SU-DHL-6 (cell line): ENCODE data around the gene SAMD1.

ENCODE experiments used
- H2AFZ ChIP-seq: fragments of 200-600 bp; sonication (generic); 2 replicates; pipeline ENCODE4 v1.6.1; 2014; ENCODE audit warnings: low read depth, mild to moderate bottlenecking, moderate library complexity, mixed read lengths, antibody characterized with exemption, low read length; ENCODE audit not compliant: severe bottlenecking
- H3F3A ChIP-seq: fragments of 200-600 bp; shearing (Covaris generic); 2 replicates; pipeline ENCODE4 v1.6.0; 2016; ENCODE audit warnings: antibody characterized with exemption, mild to moderate bottlenecking; ENCODE audit not compliant: insufficient read depth
- H3K27ac ChIP-seq: fragments of 200-600 bp; sonication (generic); 2 replicates; pipeline ENCODE4 v1.5.1; 2016; ENCODE audit warnings: low read depth, mild to moderate bottlenecking, low read length, moderate library complexity, mixed read lengths
- H3K27me3 ChIP-seq: fragments of 200-600 bp; sonication (generic), shearing (Covaris generic); 2 replicates; pipeline ENCODE4 v1.6.0; 2014; ENCODE audit warnings: mild to moderate bottlenecking, low read length
- H3K36me3 ChIP-seq: fragments of 200-600 bp; sonication (generic); 2 replicates; pipeline ENCODE4 v1.6.1; 2014; ENCODE audit warnings: mild to moderate bottlenecking, low read length, mixed read lengths
- H3K4me2 ChIP-seq: fragments of 300-600, 200-600 bp; shearing (Covaris generic), sonication (generic); 2 replicates; pipeline ENCODE4 v1.6.0; 2014; ENCODE audit warnings: low read length, low read depth, mild to moderate bottlenecking; ENCODE audit not compliant: poor library complexity, severe bottlenecking
- H3K4me3 ChIP-seq: fragments of 200-600 bp; sonication (generic); 2 replicates; pipeline ENCODE4 v1.5.1; 2014; ENCODE audit warnings: antibody characterized with exemption, low read length, mild to moderate bottlenecking, mixed read lengths; ENCODE audit not compliant: insufficient read depth, poor library complexity, severe bottlenecking
- H3K79me2 ChIP-seq: fragments of 200-600 bp; sonication (generic); 2 replicates; pipeline ENCODE4 v1.6.1; 2014; ENCODE audit warnings: mild to moderate bottlenecking, low read length, moderate library complexity; ENCODE audit not compliant: insufficient read depth
- H3K9ac ChIP-seq: fragments of 200-600 bp; sonication (generic); 2 replicates; pipeline ENCODE4 v1.7.0; 2014; ENCODE audit warnings: mild to moderate bottlenecking, low read length
- H3K9me2 ChIP-seq: fragments of 200-600 bp; sonication (generic); replicated peaks from 2 replicates; pipeline ENCODE4 v1.6.1; 2014; ENCODE audit warnings: low read length; ENCODE audit not compliant: insufficient read depth
- H3K9me3 ChIP-seq: fragments of 200-600 bp; sonication (generic); 2 replicates; pipeline ENCODE4 v1.6.1; 2014; ENCODE audit warnings: low read length, mixed read lengths; ENCODE audit not compliant: insufficient read depth
- H4K20me1 ChIP-seq: fragments of 200-600 bp; sonication (generic); 2 replicates; pipeline ENCODE4 v1.6.1; 2014; ENCODE audit warnings: low read depth, mild to moderate bottlenecking, antibody characterized with exemption, low read length, moderate library complexity, mixed read lengths
- EZH2phosphoT487 ChIP-seq: fragments of 200-600 bp; sonication (generic), shearing (Covaris generic); conservative IDR thresholded peaks from 2 replicates; pipeline ENCODE4 v1.6.1; 2018; ENCODE audit warnings: mild to moderate bottlenecking, antibody characterized with exemption, low read length, moderate library complexity, mixed read lengths
- TF ChIP-seq, protein P1 (sequence below): fragments of 200-600 bp; sonication (generic); IDR thresholded peaks from one replicate; pipeline ENCODE4 v1.5.1; 2017; ENCODE audit warnings: antibody characterized with exemption, mild to moderate bottlenecking, low read length, moderate library complexity; ENCODE audit not compliant: insufficient read depth, poor library complexity, severe bottlenecking

Gene SAMD1

DNA sequence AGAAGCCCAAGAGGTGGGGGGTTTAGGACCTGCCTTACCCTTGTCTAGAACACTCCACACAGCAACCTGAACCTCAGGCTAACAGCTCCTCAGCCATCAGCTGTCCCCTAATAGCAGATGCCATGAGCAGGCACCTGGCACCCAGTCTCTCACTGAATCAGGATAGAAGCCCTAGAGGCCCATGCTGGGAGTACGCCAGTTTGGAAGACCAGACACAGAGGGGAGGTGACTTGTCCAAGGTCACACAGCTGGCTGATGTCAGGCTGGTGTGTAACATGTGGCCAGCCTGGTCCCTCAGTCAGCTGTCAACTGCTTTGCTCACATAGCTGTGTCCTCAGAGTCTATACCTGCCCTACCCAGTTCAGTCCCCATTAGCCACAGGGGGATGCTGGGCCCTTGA is 12.8 kb upstream of the SAMD1 start:
- no peak overlapping the region for H3K9ac ChIP-seq
- H3K9me2 ChIP-seq, result no peaks in the 10 kb centered on the region
- H3K4me3 ChIP-seq, result no peak overlapping the region
- no peak overlapping the region for H2AFZ ChIP-seq
- no peaks in the 10 kb centered on the region for H4K20me1 ChIP-seq
- TF ChIP-seq, protein P1, sequence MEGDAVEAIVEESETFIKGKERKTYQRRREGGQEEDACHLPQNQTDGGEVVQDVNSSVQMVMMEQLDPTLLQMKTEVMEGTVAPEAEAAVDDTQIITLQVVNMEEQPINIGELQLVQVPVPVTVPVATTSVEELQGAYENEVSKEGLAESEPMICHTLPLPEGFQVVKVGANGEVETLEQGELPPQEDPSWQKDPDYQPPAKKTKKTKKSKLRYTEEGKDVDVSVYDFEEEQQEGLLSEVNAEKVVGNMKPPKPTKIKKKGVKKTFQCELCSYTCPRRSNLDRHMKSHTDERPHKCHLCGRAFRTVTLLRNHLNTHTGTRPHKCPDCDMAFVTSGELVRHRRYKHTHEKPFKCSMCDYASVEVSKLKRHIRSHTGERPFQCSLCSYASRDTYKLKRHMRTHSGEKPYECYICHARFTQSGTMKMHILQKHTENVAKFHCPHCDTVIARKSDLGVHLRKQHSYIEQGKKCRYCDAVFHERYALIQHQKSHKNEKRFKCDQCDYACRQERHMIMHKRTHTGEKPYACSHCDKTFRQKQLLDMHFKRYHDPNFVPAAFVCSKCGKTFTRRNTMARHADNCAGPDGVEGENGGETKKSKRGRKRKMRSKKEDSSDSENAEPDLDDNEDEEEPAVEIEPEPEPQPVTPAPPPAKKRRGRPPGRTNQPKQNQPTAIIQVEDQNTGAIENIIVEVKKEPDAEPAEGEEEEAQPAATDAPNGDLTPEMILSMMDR, result no peak
- TF ChIP-seq EZH2phosphoT487, result no peak
- H3K36me3 ChIP-seq, result peaks cover 2% of the 10 kb centered on the region; the same call in 1 of the 2 replicates
- no peak overlapping the region for H3K4me2 ChIP-seq
- H3F3A ChIP-seq, result peaks cover 3% of the 10 kb centered on the region; the same call in 1 of the 2 replicates
- no peaks in the 10 kb centered on the region for H3K79me2 ChIP-seq
- no peaks in the 10 kb centered on the region for H3K27me3 ChIP-seq
- H3K9me3 ChIP-seq, result no peaks in the 10 kb centered on the region
- no peak overlapping the region for H3K27ac ChIP-seq

DNA sequence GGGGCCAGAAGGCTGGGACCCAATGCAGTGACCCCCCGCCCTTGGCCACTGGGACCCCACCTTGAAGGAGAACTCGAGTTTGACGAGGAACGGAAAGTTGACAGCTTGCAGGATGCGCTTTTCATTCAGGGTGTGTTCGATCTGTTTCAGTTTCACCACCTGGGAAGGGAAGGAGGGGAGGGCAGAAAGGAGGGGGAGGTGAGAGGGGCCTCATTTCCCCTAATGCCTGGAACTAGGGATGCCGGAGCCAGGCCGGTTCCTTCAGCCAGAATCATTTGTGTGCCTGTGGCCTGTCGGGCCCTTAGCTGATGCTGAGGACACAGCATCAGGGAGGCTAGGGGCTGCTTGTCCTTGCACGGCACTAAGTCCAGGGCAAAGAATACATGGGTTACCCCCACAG is 12.2 kb upstream of the SAMD1 start:
- peaks cover 3% of the 10 kb centered on the region; the same call in 1 of the 2 replicates for H3F3A ChIP-seq
- H2AFZ ChIP-seq, result no peak overlapping the region
- no peak overlapping the region for H3K9ac ChIP-seq

DNA sequence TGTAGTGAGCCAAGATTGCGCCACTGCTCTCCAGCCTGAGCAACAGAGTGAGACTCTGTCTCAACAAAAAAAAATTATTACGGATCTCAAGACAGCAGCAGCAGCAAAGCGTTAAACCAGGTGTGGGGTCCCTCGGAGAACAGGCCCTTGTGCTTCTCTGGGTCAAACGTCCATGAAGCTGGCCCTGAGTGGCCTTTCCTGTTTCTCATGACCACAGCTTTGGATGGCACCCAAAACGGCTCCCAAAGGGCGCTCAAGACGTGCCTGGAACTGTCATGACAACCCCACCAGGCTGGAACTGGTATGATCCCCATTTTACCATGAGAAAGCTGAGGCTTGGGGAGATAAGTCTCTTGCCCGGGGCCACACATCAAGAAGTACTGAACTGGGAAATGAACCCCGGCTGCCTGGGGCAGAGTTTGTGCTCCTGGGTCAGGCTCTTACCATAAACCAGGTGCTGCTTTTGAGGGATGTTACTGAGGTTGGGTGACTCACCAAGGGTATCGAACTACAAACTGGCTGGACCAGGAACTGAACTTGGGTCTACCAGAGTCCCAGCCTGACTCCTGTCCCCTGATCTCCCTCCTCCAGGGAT is 11.6 kb upstream of the SAMD1 start:
- Histone ChIP-seq H2AFZ (no peak overlapping the region), H3K27ac (no peak overlapping the region), H3K4me3 (no peak overlapping the region), H3K36me3 (peaks cover 2% of the 10 kb centered on the region; the same call in 1 of the 2 replicates), H3K79me2 (no peaks in the 10 kb centered on the region), H3K9ac (no peak overlapping the region), H3K27me3 (no peaks in the 10 kb centered on the region), H3K9me2 (no peaks in the 10 kb centered on the region), H4K20me1 (no peaks in the 10 kb centered on the region), H3F3A (peaks cover 3% of the 10 kb centered on the region; the same call in 1 of the 2 replicates), H3K4me2 (no peak overlapping the region), H3K9me3 (no peaks in the 10 kb centered on the region)
- no peak for TF ChIP-seq EZH2phosphoT487
- TF ChIP-seq, protein P1, result no peak

More for the DNA sequence above, 12.2 kb upstream of the SAMD1 start:
- Histone ChIP-seq H3K9me2 (no peaks in the 10 kb centered on the region), H4K20me1 (no peaks in the 10 kb centered on the region), H3K27me3 (no peaks in the 10 kb centered on the region), H3K4me2 (no peak overlapping the region), H3K9me3 (no peaks in the 10 kb centered on the region), H3K27ac (no peak overlapping the region), H3K36me3 (peaks cover 2% of the 10 kb centered on the region; the same call in 1 of the 2 replicates), H3K4me3 (no peak overlapping the region), H3K79me2 (no peaks in the 10 kb centered on the region)
- TF ChIP-seq, protein P1, result no peak
- TF ChIP-seq EZH2phosphoT487, result no peak
